AG04449 (cell line): ENCODE results near the gene SP140L.

Experiments
- CTCF ChIA-PET: fragments of 350-600 bp; formaldehyde crosslinking; extraction: SDS; loops from one replicate; lab custom pipeline; 2021; ENCODE audit warnings: antibody characterized with exemption; lab: Yijun Ruan, JAX
- POLR2A ChIA-PET: fragments of 400-600, 350-600 bp; formaldehyde crosslinking; extraction: SDS; loops from one replicate; lab custom pipeline; 2020; ENCODE audit warnings: antibody characterized with exemption, inconsistent platforms; lab: Yijun Ruan, JAX
- DNase-seq: peaks from one replicate; pipeline ENCODE4 v3.0.0-alpha.2; 2010; ENCODE audit warnings: low read depth, low spot score
- H3K4me3 ChIP-seq: 2 replicates; pipeline ENCODE4 v1.5.1; 2011; ENCODE audit warnings: low read depth, mild to moderate bottlenecking, control low read depth, low read length
- TF ChIP-seq, protein P1 (sequence below): IDR thresholded peaks from one replicate; pipeline ENCODE4 v1.5.1; 2011; ENCODE audit warnings: mild to moderate bottlenecking, moderate library complexity, low read length, control low read depth, inconsistent platforms; ENCODE audit not compliant: insufficient read depth; ENCODE audit errors: missing control alignments

Gene SP140L

GRCh38 chr2:230323385-230324106 is 3.4 kb upstream of the SP140L start:
- POLR2A ChIA-PET: no interaction called here
- CTCF ChIA-PET: no interaction called here
- H3K4me3 ChIP-seq: no peak overlapping the region
- TF ChIP-seq, protein P1, sequence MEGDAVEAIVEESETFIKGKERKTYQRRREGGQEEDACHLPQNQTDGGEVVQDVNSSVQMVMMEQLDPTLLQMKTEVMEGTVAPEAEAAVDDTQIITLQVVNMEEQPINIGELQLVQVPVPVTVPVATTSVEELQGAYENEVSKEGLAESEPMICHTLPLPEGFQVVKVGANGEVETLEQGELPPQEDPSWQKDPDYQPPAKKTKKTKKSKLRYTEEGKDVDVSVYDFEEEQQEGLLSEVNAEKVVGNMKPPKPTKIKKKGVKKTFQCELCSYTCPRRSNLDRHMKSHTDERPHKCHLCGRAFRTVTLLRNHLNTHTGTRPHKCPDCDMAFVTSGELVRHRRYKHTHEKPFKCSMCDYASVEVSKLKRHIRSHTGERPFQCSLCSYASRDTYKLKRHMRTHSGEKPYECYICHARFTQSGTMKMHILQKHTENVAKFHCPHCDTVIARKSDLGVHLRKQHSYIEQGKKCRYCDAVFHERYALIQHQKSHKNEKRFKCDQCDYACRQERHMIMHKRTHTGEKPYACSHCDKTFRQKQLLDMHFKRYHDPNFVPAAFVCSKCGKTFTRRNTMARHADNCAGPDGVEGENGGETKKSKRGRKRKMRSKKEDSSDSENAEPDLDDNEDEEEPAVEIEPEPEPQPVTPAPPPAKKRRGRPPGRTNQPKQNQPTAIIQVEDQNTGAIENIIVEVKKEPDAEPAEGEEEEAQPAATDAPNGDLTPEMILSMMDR: no peak
- no peak for DNase-seq

DNA sequence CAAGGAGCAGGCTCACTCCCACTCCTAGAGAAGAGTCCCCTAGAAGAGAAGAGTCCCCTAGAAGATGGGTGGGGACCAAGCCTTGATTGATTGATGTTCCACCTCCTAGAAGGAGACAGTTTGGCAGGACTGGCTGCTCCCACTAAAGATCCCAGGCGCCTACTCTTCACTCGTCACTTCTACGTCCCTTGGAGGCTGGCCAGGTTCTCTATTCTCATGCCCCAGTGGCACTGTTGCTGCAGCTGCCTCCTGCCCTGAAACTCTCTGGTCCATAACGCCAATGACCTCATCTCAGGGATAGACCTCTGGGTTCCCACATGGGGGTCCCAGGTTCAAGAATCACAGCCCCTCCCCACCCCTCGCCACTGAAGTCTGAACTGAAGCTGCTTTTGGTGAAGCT is 2.5 kb upstream of the SP140L start:
- no peak for DNase-seq
- CTCF ChIA-PET: no interaction called here
- POLR2A ChIA-PET: no interaction called here
- H3K4me3 ChIP-seq: no peak overlapping the region
- TF ChIP-seq, protein P1: no peak

DNA sequence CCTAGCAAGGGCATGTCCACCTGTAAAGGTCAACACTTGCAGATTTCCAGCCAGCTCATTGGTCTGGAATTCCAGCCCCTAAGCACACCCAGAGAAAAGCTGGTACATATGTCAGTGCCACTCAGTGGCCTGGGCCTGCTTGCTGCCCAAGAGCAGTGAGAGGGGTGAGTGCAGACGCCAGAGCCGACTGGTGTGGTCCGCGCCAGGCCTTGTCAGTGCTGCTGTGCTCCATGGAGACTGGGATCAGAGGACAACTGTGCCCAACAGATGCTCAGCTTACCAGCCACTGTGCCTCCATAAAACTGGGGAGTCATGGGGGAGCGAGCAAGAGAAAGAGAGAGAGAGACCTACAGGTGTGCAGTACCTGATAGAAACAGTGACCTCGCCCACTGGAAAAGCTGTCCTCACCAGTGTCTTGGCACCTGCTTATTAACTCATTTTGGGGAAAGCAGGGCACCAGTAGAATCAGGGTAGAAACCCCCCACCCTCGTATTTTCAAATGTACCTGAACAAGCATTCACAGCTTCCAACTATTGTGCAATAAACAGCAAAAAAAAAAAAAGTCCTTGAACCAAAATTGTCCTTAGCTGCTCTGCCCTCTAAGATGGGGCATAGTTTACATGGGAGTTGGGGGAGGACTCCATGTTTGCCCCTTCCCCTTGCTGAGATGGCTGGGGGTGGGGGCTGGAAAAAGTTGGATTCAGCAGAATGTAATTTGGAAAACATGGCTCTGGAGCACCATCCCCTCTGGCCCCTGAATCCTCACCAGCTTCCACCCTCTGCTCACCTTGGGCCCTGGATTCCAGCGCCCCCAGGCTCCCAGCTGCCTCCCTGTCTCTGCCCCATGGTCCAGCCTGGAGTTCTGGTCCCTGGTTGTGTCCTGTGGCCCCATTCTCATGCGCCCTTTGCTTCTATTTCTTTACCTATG is 1.4 kb upstream of the SP140L start:
- TF ChIP-seq, protein P1: no peak
- DNase-seq: no peak
- CTCF ChIA-PET: no interaction called here
- no peak overlapping the region for H3K4me3 ChIP-seq
- POLR2A ChIA-PET: no interaction called here

DNA sequence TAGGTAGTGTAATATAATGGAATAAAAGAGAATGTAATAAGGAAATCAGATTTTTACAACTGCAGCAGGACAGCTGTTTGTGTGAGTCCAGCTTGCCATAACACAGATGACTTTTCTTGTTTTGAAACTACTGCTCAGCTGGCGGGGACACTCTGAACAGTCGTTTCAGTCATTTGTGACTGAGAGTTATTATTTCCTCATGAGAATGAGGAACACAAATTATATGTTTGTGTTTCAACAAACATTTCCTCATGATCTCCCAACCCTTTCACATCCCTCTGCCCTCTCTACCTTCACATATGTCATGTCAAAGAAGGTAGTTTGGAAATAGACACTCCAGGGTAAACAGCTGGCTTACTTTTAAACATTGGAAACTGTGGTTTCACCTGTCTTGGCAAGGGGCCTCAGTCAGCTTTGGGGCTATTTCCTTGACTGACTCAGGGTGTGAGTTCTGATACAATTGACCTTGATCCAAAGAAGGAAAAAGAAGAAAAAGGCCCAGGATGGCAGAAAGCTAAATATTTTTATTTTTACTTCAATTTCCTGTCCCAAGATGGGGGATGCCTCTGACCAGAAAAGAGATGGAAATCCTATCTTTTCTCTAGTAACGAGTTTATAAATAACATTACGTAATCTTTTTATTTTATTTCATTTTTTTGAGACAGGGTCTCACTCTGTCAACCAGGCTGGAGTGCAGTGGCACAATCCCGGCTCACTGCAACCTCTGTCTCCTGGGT is 593 bp downstream of the SP140L start:
- DNase-seq: no peak
- TF ChIP-seq, protein P1: no peak
- CTCF ChIA-PET: interaction anchor here (1.1 to 1.5 kb wide), 3 partner anchors 9 to 285 kb away, joined by 3 read pairs; no protein-coding TSS in a partner anchor
- peak overlapping the region; percentile 67 for H3K4me3 ChIP-seq
- POLR2A ChIA-PET: no interaction called here

GRCh38 chr2:230328155-230328458 is 1.1 kb downstream of the SP140L start:
- H3K4me3 ChIP-seq: peak overlapping the region; percentile 67
- POLR2A ChIA-PET: no interaction called here
- TF ChIP-seq, protein P1: no peak
- CTCF ChIA-PET: interaction anchor here (1.1 to 1.5 kb wide), 2 partner anchors 19 to 285 kb away, joined by 3 read pairs; no protein-coding TSS in a partner anchor
- DNase-seq: no peak
